Activated CD4-positive, alpha-beta memory T cell treated with anti-CD3 and anti-CD28 coated beads, Interleukin-2, amount 10 ng/mL, durations not matched to agents 7 days and 5 days (primary cell): ENCODE measurements around the gene TMTC3. TPM values are rescaled to one million over a fixed set of nuclear protein-coding genes. Genes with fewer than 3 reads are reported as not detected.
"Not testable (repeated sequence)": the region's sequence is repeated elsewhere in the genome, so short reads cannot be mapped to it uniquely, and the experiment has no call there.

Experiments
- CTCF ChIA-PET: fragments of 350-600 bp; sonication (Branson Sonifier 250); formaldehyde crosslinking; loops from one replicate; lab custom pipeline; 2021; ENCODE audit warnings: antibody characterized with exemption, inconsistent platforms; lab: Charles Lee
- POLR2A ChIA-PET: fragments of 350-600 bp; sonication (Branson Sonifier 250); formaldehyde crosslinking; loops from one replicate; lab custom pipeline; 2021; ENCODE audit warnings: antibody characterized with exemption; lab: Charles Lee
- DNase-seq: peaks from one replicate; pipeline ENCODE4 v3.0.0-alpha.2; 2020
- H3K27ac Mint-ChIP-seq: one replicate; pipeline ENCODE4 v1.8.0; 2021; ENCODE audit warnings: mild to moderate bottlenecking, mixed read lengths
- H3K27me3 Mint-ChIP-seq: one replicate; pipeline ENCODE4 v1.8.0; 2021; ENCODE audit warnings: mixed read lengths
- H3K36me3 Mint-ChIP-seq: one replicate; pipeline ENCODE4 v1.8.0; 2021; ENCODE audit warnings: low read depth, mixed read lengths
- H3K4me1 Mint-ChIP-seq: one replicate; pipeline ENCODE4 v1.8.0; 2021; ENCODE audit warnings: mixed read lengths
- H3K4me3 Mint-ChIP-seq: one replicate; pipeline ENCODE4 v1.8.0; 2021; ENCODE audit warnings: mild to moderate bottlenecking, mixed read lengths
- H3K9me3 Mint-ChIP-seq: one replicate; pipeline ENCODE4 v1.8.0; 2021; ENCODE audit warnings: mixed read lengths
- total RNA-seq, 2 experiments: library from RNA; stranded (reverse); gene quantifications; one replicate each; pipeline ENCODE4 v1.2.3, GENCODE V29; 2021

Gene TMTC3
- 1 to 10 TPM; 5.9 to 6.7 TPM for total RNA-seq

DNA sequence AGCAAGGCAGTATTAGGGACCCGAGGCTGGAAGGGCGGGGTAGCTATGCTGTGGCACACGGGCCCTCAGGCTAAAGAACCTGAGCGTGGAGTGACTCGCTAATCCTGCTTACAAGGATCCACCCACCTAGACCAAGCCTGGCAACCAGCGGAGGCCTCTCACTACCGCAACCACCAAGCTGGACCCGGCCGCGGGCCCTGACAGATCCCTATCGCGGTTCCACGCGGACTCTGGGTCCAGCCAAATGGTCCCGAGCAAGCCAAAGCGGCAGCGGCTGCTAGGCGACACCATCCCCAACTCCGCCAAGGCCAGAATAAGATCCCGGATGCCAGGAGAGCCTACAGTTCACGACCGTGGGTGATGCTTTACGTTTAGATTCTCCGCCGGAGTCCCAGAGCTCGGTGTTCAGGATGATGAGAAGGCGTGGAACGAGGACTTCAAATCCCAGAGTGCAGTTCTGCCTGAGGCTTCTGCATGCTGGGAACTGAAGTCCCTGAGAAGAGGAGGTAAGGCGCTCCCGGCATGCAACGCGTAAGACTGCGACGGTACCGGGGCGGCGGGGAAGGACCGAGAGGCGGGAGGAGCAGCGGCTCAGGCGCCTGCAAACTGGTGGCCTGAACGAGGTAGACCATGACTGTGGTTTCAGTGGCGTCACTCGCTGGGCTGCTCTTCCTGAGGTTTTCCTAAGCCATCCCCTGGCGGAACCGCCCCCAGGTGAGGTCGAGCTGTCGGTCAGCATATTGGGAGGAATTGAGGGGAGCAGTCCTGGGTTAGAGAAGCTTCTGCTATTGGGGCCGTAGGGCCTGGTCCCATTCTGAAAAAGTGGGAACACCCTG lies at the start of gene TMTC3, which contains the start of gene CEP290:
TMTC3 (plus strand) TSS at position 534 of the 836 bp plus-strand sequence. CDS start 6,009 bp downstream, outside the sequence.
CEP290 (minus strand) TSS at position 315 of the 836 bp plus-strand sequence. CDS start 781 bp downstream, outside the sequence.
- DNase-seq, result peak; percentile 95
- CTCF ChIA-PET, result interaction anchor here (1.0 to 1.6 kb wide), 4 partner anchors 13 to 107 kb away, joined by 3 to 5 read pairs (median 4); a partner anchor contains a TSS
- Mint-ChIP-seq H3K36me3 (peaks cover 17% of the 10 kb centered on the region), H3K9me3 (no peaks in the 10 kb centered on the region), H3K4me1 (peaks cover 39% of the 10 kb centered on the region), H3K27me3 (no peaks in the 10 kb centered on the region), H3K4me3 (peak within 1 kb of the TSS; percentile 86), H3K27ac (peak within 1 kb of the TSS; percentile 86)
- POLR2A ChIA-PET, result interaction anchor here (0.8 to 1.9 kb wide), 7 partner anchors 11 to 157 kb away, joined by 3 to 7 read pairs (median 4); a partner anchor contains a TSS

GRCh38 chr12:88092771-88093170 lies 49.3 kb upstream of the TMTC3 start:
- POLR2A ChIA-PET, result no interaction called here
- no peaks in the 10 kb centered on the region for H3K4me1 Mint-ChIP-seq

DNA sequence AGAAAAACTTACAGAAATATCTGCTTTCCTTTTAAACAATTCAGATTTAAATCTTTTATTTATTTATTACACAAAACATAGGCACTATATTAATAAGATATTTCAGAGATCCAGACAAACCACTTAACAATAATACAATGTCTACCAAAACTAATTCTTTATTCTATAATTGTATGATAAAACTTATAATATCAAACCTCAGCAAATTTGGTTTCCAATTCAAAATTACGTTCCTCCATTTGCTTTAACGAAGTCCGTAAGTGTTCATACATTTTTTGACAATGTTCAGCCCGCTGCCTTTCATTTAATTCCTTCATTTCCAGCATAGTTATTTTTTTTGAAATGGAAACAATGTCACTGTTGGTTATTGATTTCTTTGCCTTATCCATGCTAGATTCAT lies 48.5 kb upstream of the TMTC3 start:
- no peak overlapping the region for H3K27ac Mint-ChIP-seq
- H3K9me3 Mint-ChIP-seq, result no peaks in the 10 kb centered on the region
- no peaks in the 10 kb centered on the region for H3K27me3 Mint-ChIP-seq
- H3K4me3 Mint-ChIP-seq, result no peak overlapping the region
- POLR2A ChIA-PET, result no interaction called here
- peaks cover 11% of the 10 kb centered on the region for H3K36me3 Mint-ChIP-seq
- DNase-seq, result no peak
- CTCF ChIA-PET, result no interaction called here
- H3K4me1 Mint-ChIP-seq, result no peaks in the 10 kb centered on the region

More at GRCh38 chr12:88092771-88093170, 49.3 kb upstream of the TMTC3 start:
- no peak for DNase-seq
- H3K4me3 Mint-ChIP-seq, result no peak overlapping the region
- H3K36me3 Mint-ChIP-seq, result peaks cover 9% of the 10 kb centered on the region
- no peaks in the 10 kb centered on the region for H3K9me3 Mint-ChIP-seq
- no peak overlapping the region for H3K27ac Mint-ChIP-seq
- CTCF ChIA-PET, result no interaction called here
- H3K27me3 Mint-ChIP-seq, result no peaks in the 10 kb centered on the region

GRCh38 chr12:88108021-88108420 lies 34.1 kb upstream of the TMTC3 start:
- peaks cover 4% of the 10 kb centered on the region for H3K36me3 Mint-ChIP-seq
- DNase-seq, result no peak
- ChIA-PET POLR2A (no interaction called here), CTCF (no interaction called here)
- no peaks in the 10 kb centered on the region for H3K9me3 Mint-ChIP-seq
- peaks cover 2% of the 10 kb centered on the region for H3K4me1 Mint-ChIP-seq
- H3K27me3 Mint-ChIP-seq, result no peaks in the 10 kb centered on the region
- H3K4me3 Mint-ChIP-seq, result no peak overlapping the region
- no peak overlapping the region for H3K27ac Mint-ChIP-seq

DNA sequence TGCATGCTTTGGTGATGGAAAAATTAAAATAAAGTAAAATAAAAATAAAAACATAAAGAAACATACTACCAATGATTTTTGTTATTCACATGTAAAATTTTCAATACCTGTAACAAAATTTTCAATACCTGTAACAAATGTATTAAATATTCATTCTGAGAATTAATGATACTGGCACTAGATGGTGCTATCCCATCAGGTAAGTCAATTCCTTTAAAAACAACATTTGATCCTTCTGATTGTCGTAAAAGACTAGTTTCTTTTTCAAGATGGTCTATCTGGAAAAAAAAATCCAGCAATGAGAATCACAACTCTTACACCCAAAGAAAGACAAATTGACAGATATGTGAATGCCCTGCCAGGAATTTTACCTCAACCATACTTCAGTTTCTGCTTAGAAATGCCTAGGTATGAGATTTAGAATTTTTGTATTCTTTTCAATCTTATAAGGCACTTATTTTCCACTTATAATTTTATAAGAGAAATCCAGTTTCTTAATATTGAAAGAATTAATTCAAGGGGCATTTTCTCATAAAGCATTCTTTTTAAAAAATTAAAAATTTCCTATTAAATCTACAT lies 30.9 kb upstream of the TMTC3 start:
- H3K9me3 Mint-ChIP-seq, result no peaks in the 10 kb centered on the region
- peaks cover 2% of the 10 kb centered on the region for H3K36me3 Mint-ChIP-seq
- no peak overlapping the region for H3K27ac Mint-ChIP-seq

DNA sequence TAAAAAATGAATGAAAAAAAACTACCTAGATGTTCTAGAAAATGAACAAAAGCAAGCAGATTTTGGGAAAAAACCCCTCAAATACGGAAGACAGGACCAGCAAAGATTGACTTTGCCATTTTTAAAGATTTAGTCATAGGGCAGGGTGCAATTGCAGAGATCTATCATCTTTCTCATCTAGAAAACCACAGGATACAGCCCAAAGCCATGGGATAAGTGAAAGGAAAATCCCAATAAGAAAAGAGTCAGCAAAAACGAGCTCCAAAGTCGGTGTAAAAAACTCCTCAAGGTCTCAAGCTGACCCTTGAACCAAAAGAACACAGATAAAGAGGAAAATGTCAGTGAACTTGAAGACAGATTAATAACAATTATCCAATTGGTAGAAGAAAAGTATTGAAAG lies 28.2 kb upstream of the TMTC3 start:
- H3K4me1 Mint-ChIP-seq, result peaks cover 2% of the 10 kb centered on the region
- H3K27me3 Mint-ChIP-seq, result no peaks in the 10 kb centered on the region
- H3K27ac Mint-ChIP-seq, result no peak overlapping the region
- no peaks in the 10 kb centered on the region for H3K9me3 Mint-ChIP-seq
- POLR2A ChIA-PET, result no interaction called here
- H3K4me3 Mint-ChIP-seq, result no peak overlapping the region
- CTCF ChIA-PET, result no interaction called here
- DNase-seq, result no peak
- peaks cover 10% of the 10 kb centered on the region for H3K36me3 Mint-ChIP-seq

More for the DNA sequence above, 30.9 kb upstream of the TMTC3 start:
- POLR2A ChIA-PET, result no interaction called here
- H3K4me3 Mint-ChIP-seq, result peak overlapping the region; percentile 44
- H3K27me3 Mint-ChIP-seq, result no peaks in the 10 kb centered on the region
- CTCF ChIA-PET, result interaction anchor here (0.8 to 1.7 kb wide), 2 partner anchors 282 to 906 kb away, joined by 3 to 4 read pairs; no protein-coding TSS in a partner anchor
- H3K4me1 Mint-ChIP-seq, result peaks cover 2% of the 10 kb centered on the region
- no peak for DNase-seq

DNA sequence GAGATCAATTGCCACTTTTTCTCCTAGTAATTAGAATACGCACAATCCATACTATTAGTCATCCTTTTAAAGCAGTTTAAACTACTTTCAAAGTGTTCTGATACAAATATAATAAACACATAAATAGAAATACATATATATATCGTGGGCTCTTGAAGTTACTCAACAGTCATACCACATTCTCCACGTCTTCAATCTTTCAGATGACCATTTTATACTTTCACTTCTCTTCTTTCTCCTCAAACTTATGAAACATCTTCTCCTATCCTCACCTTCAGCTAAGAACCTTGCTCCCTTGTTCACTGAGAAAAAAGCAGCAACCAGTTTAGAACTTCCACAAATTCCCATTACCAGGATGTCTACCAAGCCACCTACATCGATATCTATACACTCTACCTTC lies 19.4 kb upstream of the TMTC3 start:
- no peak overlapping the region for H3K27ac Mint-ChIP-seq
- no peaks in the 10 kb centered on the region for H3K9me3 Mint-ChIP-seq
- CTCF ChIA-PET, result no interaction called here
- no peak overlapping the region for H3K4me3 Mint-ChIP-seq
- no peaks in the 10 kb centered on the region for H3K27me3 Mint-ChIP-seq
- H3K4me1 Mint-ChIP-seq, result no peaks in the 10 kb centered on the region
- DNase-seq, result no peak
- peaks cover 3% of the 10 kb centered on the region for H3K36me3 Mint-ChIP-seq
- POLR2A ChIA-PET, result interaction anchor here (1.7 kb wide), 1 partner anchor 20 kb away, joined by 4 read pairs; no protein-coding TSS in a partner anchor

DNA sequence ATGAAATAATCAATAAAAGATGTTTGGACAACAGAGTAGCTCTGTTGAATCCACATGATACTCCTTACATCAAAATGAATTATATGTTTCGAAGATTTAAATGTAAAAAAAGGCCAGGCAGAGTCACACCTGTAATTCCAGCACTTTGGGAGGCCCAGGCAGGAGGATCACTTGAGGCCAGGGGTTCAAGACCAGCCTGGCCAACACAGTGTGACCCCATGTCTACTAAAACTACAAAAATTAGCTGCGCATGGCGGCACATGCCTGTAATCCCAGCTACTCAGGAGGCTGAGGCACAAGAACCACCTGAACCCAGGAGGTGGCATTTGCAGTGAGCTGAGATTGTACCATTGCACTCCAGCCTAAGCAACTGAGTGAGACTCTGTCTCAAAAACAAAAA lies 15.0 kb upstream of the TMTC3 start:
- Mint-ChIP-seq H3K4me3 (no peak overlapping the region), H3K27ac (no peak overlapping the region), H3K27me3 (no peaks in the 10 kb centered on the region), H3K9me3 (no peaks in the 10 kb centered on the region), H3K36me3 (no peaks in the 10 kb centered on the region), H3K4me1 (no peaks in the 10 kb centered on the region)
- DNase-seq, result no peak
- ChIA-PET POLR2A (no interaction called here), CTCF (no interaction called here)

GRCh38 chr12:88127855-88128254 lies 14.3 kb upstream of the TMTC3 start:
- Mint-ChIP-seq H3K27ac (no peak overlapping the region), H3K36me3 (no peaks in the 10 kb centered on the region), H3K9me3 (no peaks in the 10 kb centered on the region), H3K27me3 (no peaks in the 10 kb centered on the region), H3K4me3 (no peak overlapping the region), H3K4me1 (peaks cover 3% of the 10 kb centered on the region)
- no peak for DNase-seq
- CTCF ChIA-PET, result no interaction called here
- POLR2A ChIA-PET, result no interaction called here

- DNase-seq, result no peak
- no peaks in the 10 kb centered on the region for H3K27me3 Mint-ChIP-seq
- no peaks in the 10 kb centered on the region for H3K9me3 Mint-ChIP-seq
- peaks cover 19% of the 10 kb centered on the region for H3K36me3 Mint-ChIP-seq
- no peak overlapping the region for H3K4me3 Mint-ChIP-seq
- CTCF ChIA-PET, result no interaction called here
- H3K4me1 Mint-ChIP-seq, result peaks cover 3% of the 10 kb centered on the region
- POLR2A ChIA-PET, result no interaction called here
- H3K27ac Mint-ChIP-seq, result no peak overlapping the region
These were observed 9.7 kb upstream of the TMTC3 start for GRCh38 chr12:88132392-88132791.

DNA sequence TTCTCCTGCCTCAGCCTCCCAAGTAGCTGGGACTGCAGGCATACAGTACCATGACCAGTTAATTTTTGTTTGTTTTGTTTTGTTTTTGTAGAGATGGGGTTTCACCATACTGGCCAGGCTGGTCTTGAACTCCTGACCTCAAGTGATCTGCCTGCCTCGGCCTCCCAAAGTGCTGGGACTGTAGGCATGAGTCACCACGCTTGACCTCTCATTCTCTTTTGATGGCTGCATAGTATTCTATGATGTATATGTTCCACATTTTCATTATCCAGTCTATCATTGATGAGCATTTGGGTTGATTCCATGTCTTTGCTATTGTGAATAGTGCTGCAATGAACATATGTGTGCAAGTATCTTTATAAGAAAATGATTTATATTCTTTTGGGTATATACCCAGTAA lies 8.9 kb upstream of the TMTC3 start:
- CTCF ChIA-PET, DNase-seq, H3K4me3 Mint-ChIP-seq, H3K4me1 Mint-ChIP-seq, H3K9me3 Mint-ChIP-seq, H3K27me3 Mint-ChIP-seq, H3K27ac Mint-ChIP-seq, POLR2A ChIA-PET: not testable (repeated sequence)
- H3K36me3 Mint-ChIP-seq, result peaks cover 27% of the 10 kb centered on the region

- H3K27me3 Mint-ChIP-seq, H3K27ac Mint-ChIP-seq, DNase-seq, H3K9me3 Mint-ChIP-seq, CTCF ChIA-PET, POLR2A ChIA-PET, H3K4me3 Mint-ChIP-seq: not testable (repeated sequence)
- H3K36me3 Mint-ChIP-seq, result peaks cover 25% of the 10 kb centered on the region
- H3K4me1 Mint-ChIP-seq, result peaks cover 31% of the 10 kb centered on the region
These were observed 2.4 kb upstream of the TMTC3 start for GRCh38 chr12:88139711-88140110.

DNA sequence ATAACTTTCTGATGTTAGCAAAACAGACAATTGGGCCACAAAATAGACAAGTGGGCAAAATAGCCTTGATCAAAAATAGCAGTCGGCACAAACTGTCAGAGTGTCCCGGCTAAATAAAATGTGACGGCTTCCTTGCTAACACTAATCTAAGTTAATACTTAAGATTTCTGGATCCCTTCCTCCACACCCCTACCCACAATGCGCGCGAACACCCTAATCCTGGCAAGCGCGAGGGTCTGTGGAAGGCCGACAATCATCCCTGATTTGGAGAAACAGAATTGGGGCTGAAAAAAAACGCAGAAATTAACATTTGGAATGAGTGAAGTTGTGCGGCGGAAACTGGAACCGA lies 708 bp upstream of the TMTC3 start:
- no peaks in the 10 kb centered on the region for H3K27me3 Mint-ChIP-seq
- peaks cover 39% of the 10 kb centered on the region for H3K4me1 Mint-ChIP-seq
- H3K9me3 Mint-ChIP-seq, result no peaks in the 10 kb centered on the region
- peaks cover 20% of the 10 kb centered on the region for H3K36me3 Mint-ChIP-seq
- ChIA-PET POLR2A (interaction anchor here (1.1 to 1.9 kb wide), 5 partner anchors 11 to 158 kb away, joined by 3 to 7 read pairs (median 6); a partner anchor contains a TSS), CTCF (interaction anchor here (1.0 to 1.6 kb wide), 2 partner anchors 20 to 106 kb away, joined by 3 to 4 read pairs; a partner anchor contains a TSS)
- H3K27ac Mint-ChIP-seq, result peak overlapping the region; percentile 86
- peak overlapping the region; percentile 86 for H3K4me3 Mint-ChIP-seq
- DNase-seq, result no peak
